ENCODE results near the gene TNS1. TPM values are rescaled to one million over a fixed set of nuclear protein-coding genes. Genes with fewer than 3 reads are reported as not detected.
A peak's percentile ranks its signal among the peaks of the same experiment; 100 is the strongest.

TNS1 gene
- total RNA-seq, 1 donor from 2014 or later, result 505 TPM

- intact Hi-C loops (cut with DNase I), result loop anchor here (10.0 kb wide), 1 partner anchor 203 kb away; no protein-coding TSS in a partner anchor
- peaks cover 43% of the 10 kb centered on the region for H3K4me1 ChIP-seq
- ATAC-seq, result no peak
- no peaks in the 10 kb centered on the region for H3K9me3 ChIP-seq
- no peaks in the 10 kb centered on the region for H3K36me3 ChIP-seq
- no peaks in the 10 kb centered on the region for H3K27me3 ChIP-seq (ENCODE audit: low read depth)
- TF ChIP-seq, protein P1, sequence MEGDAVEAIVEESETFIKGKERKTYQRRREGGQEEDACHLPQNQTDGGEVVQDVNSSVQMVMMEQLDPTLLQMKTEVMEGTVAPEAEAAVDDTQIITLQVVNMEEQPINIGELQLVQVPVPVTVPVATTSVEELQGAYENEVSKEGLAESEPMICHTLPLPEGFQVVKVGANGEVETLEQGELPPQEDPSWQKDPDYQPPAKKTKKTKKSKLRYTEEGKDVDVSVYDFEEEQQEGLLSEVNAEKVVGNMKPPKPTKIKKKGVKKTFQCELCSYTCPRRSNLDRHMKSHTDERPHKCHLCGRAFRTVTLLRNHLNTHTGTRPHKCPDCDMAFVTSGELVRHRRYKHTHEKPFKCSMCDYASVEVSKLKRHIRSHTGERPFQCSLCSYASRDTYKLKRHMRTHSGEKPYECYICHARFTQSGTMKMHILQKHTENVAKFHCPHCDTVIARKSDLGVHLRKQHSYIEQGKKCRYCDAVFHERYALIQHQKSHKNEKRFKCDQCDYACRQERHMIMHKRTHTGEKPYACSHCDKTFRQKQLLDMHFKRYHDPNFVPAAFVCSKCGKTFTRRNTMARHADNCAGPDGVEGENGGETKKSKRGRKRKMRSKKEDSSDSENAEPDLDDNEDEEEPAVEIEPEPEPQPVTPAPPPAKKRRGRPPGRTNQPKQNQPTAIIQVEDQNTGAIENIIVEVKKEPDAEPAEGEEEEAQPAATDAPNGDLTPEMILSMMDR (IDR thresholded peaks at IDR 0.05), result no peak
- no peak overlapping the region for H3K4me3 ChIP-seq
- no peak overlapping the region for H3K27ac ChIP-seq
- no peak for DNase-seq
These were observed 5.3 kb downstream of the TNS1 start for GRCh38 chr2:217997510-217997909.

GRCh38 chr2:217996361-217996760, 6.4 kb downstream of the TNS1 start:
- no peak for DNase-seq
- H3K27ac ChIP-seq, result no peak overlapping the region
- H3K4me1 ChIP-seq, result peaks cover 43% of the 10 kb centered on the region
- H3K27me3 ChIP-seq (ENCODE audit: low read depth), result no peaks in the 10 kb centered on the region
- TF ChIP-seq, protein P1 (IDR thresholded peaks at IDR 0.05), result no peak
- no peak overlapping the region for H3K4me3 ChIP-seq
- no peak for ATAC-seq
- intact Hi-C loops (cut with DNase I), result loop anchor here (10.0 kb wide), 1 partner anchor 202 kb away; no protein-coding TSS in a partner anchor
- H3K9me3 ChIP-seq, result no peaks in the 10 kb centered on the region
- no peaks in the 10 kb centered on the region for H3K36me3 ChIP-seq

GRCh38 chr2:217995731-217996231, 7.0 kb downstream of the TNS1 start:
- TF ChIP-seq, protein P1 (IDR thresholded peaks at IDR 0.05), result no peak
- Histone ChIP-seq H3K4me1 (peaks cover 43% of the 10 kb centered on the region), H3K36me3 (no peaks in the 10 kb centered on the region), H3K4me3 (no peak overlapping the region), H3K9me3 (no peaks in the 10 kb centered on the region), H3K27ac (no peak overlapping the region), H3K27me3 (ENCODE audit: low read depth) (no peaks in the 10 kb centered on the region)
- ATAC-seq, result peak in 1 of 2 donors; percentile 21
- no peak for DNase-seq
- intact Hi-C loops (cut with DNase I), result loop anchor here (10.0 kb wide), 1 partner anchor 201 kb away; no protein-coding TSS in a partner anchor

- Histone ChIP-seq H3K36me3 (no peaks in the 10 kb centered on the region), H3K27ac (no peak overlapping the region), H3K4me1 (peaks cover 37% of the 10 kb centered on the region), H3K9me3 (no peaks in the 10 kb centered on the region), H3K27me3 (ENCODE audit: low read depth) (no peaks in the 10 kb centered on the region), H3K4me3 (no peak overlapping the region)
- intact Hi-C loops (cut with DNase I), result loop anchor here (10.0 kb wide), 1 partner anchor 200 kb away; no protein-coding TSS in a partner anchor
- no peak for DNase-seq
- TF ChIP-seq, protein P1 (IDR thresholded peaks at IDR 0.05), result no peak
- ATAC-seq, result no peak
These were observed 8.0 kb downstream of the TNS1 start for GRCh38 chr2:217994776-217995274.

GRCh38 chr2:217993817-217994463, 8.9 kb downstream of the TNS1 start:
- ATAC-seq (peak; percentile 81 to 82), DNase-seq (peak; percentile 78)
- TF ChIP-seq, protein P1 (IDR thresholded peaks at IDR 0.05), result peak; percentile 78
- H3K9me3 ChIP-seq, result no peaks in the 10 kb centered on the region
- no peak overlapping the region for H3K4me3 ChIP-seq
- no peaks in the 10 kb centered on the region for H3K27me3 ChIP-seq (ENCODE audit: low read depth)
- intact Hi-C loops (cut with DNase I), result loop anchor here (10.0 kb wide), 1 partner anchor 199 kb away; no protein-coding TSS in a partner anchor
- H3K27ac ChIP-seq, result peak overlapping the region; percentile 31
- H3K36me3 ChIP-seq, result no peaks in the 10 kb centered on the region
- peaks cover 38% of the 10 kb centered on the region for H3K4me1 ChIP-seq
